GM18867 (cell line): ENCODE data around the gene MAPT.
"Not testable (repeated sequence)": the region's sequence is repeated elsewhere in the genome, so short reads cannot be mapped to it uniquely, and the experiment has no call there.

ENCODE experiments used
- ATAC-seq: cut with Tn5 transposase; IDR thresholded peaks from one replicate; pipeline ENCODE4 v1.9.1; 2021; ENCODE audit warnings: mild to moderate bottlenecking, moderate library complexity; ENCODE audit not compliant: unreplicated experiment

The MAPT gene

DNA sequence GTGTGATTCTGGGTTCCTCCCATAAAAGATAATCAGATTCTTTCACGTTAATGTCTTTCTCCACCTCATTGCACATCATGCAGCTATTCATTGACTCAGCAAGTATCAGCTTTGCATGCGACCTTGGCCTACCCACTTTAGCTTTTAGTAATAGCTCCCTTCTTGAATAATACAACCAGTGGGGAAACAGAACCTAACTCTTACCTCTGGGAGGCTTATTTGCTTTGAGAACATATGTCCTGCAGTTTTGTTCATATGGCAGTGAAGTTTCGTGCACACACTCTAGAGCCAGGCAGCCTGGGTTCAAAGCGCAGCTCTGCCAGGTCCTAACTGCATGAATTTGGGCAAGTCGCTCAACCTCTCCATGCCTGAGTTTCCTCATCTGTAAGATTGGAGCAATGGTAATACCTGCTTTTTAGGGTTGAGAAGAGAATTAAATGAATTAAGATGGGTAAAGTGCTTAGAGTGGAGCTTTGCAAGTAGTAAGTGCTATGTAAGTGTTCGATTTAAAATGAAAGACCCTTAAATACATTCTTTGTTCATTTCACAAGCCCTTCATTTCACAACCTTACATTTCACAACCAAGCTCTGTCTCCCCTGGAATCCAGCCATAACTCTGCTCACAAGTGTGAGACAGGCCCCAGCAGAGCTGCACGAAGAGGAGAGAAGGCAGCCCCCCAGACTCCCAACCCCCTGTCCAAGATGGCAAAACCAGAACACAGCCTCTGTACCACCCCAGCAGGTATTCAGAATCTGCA is 29.3 kb downstream of the MAPT start:
- no peak for ATAC-seq

DNA sequence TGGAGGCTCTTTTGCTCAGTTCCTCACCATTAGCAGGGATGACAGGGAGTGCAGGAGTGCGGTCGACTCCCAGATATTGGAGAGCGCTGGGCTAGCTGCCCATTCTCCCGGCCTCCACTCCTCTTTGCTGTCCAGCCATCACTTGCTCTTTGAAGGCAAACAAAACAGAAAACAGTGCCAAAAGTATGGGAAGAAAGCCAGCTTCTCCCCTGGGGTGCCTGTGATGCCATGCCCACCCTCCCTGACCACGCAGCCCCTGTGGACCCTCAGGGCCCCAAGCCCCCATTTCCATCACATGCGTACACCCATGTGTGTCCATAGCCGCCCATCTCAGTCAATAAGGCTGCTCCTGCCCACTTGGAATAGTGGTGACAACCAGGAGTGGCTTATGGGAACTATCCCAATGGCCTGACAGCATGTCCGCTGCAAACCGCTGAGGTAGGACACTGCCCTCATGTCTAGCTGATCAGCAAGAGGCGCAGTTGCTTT is 30.0 kb downstream of the MAPT start:
- no peak for ATAC-seq

DNA sequence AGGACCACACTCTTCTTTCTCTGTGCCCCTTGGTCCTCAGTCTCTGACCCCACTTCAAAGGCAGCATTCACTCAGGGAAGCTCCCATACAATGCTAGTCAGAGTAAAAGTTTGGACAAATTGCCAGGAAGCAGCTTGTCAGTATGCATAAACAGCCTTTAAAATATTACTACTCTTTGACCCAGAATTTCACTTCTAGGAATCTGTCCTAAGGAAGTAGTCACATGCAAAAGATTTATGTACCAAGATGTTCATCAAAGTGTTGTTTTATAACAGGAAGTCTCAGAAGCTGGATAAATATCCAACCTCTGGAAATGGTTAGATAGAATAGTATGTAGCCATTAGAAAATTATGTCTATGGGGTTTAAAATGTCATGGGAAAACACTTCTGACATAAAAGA is 31.0 kb downstream of the MAPT start:
- ATAC-seq = no peak

DNA sequence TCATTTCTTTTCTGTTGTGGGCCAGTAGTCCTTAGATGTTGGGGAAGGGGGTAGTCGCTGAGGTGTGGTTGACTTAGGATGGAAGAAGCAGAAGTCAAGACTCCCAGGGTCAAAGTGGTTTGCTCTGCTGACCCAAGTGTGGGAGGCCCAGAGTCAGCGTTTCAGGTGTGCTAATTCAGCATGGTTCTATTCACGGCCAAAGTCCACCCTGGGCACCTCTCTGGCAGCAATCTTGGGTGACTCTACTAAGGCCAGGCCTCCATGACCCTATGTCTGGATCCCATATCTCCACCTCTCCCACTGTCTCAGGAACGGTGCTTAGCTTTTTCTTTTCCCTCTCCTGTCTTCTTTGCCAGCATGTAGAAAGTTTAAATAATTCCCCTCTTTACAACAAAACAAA is 32.9 kb downstream of the MAPT start:
- ATAC-seq = no peak

DNA sequence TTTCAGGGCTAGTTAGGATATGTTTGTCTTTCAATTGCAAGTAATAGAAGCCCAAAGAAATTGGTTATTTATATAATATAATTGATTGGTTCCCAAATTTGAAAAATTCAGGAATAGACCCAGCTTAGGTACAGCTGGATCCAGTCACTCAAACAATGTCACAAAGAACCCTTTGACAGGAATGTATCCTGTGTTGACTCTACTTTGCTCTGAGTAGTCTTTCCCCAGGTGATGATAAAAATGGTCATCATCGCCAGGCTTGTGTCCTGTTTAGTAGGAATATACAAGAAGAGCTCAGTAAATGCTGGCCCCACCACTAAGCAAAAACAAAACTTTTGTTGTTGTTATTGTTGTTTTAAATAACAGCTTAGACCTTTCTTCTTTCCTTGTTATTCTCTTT is 35.0 kb downstream of the MAPT start:
- no peak for ATAC-seq

DNA sequence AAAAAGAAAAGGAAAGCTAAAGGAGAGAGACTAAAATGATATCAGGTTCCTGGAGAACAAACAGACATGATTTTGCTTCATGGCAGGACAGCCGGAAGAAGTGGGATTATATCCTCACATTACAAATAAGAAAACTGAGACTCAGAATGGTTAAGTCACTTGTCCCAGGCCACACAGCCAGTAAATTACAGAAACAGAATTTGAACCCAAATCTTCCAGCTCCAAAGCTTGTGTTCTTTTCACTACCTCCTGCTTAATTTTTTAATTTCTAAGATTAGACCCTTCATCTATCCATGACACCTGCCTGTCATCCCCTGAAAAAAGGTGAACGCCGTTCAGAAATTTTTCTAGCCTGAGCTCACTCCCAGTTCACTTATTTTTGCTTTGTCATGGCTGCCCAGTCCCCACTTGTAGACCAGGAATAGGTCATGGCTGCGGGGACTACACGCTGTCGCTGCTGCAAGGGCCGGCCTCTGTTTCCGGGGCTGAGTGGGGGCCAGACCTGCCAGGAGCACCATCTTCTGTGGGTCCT is 36.1 kb downstream of the MAPT start:
- ATAC-seq = no peak

DNA sequence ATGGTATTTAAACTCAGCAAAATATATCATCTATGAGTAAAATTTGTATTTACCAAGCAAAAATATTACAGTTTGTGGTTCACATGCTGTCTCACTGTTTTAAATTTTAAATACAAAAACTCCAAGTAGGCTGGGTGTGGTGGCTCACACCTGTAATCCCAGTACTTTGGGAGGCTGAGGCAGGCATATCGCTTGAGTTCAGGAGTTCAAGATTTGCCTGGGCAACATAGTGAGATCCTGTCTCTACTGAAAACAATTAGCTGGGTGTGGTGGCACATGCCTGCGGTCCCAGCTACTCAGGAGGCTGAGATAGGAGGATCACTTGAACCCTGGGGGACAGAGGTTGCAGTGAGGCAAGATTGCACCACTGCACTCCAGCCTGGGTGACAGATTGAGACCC is 37.3 kb downstream of the MAPT start:
- no peak for ATAC-seq

DNA sequence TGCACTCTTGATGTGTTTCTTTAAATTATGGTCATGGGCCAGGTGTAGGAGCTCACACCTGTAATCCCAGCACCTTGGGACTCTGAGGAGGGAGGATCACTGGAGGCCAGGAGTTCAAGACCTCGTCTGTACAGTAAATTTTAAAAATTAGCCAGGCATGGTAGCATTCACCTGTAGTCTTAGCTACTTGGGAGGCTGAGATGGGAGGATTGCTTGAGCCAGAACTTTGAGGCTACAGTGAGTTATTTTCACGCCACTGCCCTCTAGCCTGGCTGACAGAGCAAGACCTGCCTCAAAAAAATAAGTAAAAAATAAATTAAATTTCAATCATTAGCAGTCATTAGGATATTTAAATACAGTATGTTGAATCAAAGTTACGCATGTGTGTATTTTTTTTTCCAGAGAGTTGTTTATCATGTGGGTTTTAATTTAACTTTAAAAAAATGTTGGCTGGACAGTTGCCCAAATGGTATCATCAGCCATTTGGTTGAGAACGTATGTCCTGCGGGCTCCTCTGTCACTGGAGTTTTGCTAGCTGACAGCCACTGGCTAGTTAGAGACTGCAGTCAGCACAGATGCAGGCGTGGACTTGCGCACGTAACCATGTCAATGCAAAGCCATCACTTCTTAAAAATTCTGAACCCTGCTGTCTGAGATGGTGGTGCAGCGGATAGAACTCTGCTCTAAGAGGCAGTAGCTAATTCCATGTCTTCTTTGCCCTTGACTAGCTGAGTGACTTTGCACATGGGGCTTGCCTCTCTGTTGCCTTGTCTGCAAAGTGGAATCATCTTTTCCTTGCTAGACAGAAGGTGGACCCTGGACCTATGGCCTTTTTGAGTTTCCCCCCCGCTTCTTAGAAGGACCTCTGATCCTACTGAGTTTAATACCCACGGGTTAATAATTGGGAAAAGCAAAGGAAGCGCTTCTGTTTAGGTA is 40.0 kb downstream of the MAPT start:
- no peak for ATAC-seq

DNA sequence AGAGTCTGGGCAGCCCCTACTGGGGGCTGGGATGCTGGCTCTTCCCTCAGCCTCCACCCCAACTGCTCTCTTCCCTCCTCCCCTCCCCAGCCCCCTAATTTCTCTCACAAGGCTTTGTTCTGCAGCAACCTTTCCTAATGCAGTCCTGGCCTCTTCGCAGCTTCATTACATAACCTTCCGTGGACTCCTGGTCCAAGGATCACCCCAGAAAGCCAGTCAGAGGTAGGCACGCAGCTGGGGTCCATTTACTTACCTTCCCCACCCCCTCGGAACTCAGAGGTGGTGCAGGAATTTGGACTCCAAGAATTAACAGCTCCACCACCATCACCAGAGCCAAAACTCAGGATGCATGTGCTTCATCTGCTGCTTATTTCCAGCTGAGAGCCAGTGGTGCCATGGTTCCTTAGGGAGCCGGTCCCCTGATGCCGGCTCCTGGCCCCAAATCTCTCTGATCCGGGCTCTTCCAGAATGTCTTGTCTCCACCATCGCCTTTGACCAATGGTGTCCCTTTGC is 40.9 kb downstream of the MAPT start:
- no peak for ATAC-seq

DNA sequence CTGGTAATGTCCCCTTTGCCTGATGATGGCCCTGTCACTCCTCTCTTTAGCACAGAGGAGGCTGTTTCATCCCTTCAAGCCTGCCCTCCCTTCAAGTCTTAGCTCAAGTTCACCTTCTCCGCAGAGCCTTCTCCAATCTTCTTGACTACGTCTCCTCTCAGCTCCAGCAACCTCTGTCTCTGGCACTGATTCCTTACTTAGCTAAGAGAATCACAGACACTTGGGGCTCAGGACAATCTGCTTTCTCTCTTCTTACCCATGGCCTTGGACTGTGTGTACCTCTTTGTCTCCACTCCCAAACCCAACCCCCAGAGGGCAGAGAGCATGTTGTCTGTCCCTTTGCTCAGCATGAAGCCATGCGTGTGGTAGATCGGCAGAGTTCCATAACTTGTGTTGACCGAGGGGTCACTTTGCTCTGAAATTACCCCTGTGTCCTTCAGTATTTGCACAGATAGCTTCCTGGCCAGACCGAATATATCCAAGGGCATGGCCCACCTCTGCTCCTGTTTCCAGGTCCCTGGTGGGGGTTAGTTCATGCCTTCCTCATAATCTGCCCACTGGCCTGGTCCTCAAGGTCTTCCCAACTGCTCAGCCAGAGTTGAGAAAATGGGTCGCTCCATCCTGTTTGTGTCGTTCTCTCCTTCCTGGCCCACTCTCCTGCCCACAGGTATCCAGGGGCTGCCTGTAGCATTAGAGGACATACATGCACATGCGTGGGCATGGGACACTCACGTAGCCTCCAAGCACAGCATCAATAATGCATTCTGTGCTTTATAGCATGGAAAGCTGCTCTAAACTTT is 41.6 kb downstream of the MAPT start:
- no peak for ATAC-seq

DNA sequence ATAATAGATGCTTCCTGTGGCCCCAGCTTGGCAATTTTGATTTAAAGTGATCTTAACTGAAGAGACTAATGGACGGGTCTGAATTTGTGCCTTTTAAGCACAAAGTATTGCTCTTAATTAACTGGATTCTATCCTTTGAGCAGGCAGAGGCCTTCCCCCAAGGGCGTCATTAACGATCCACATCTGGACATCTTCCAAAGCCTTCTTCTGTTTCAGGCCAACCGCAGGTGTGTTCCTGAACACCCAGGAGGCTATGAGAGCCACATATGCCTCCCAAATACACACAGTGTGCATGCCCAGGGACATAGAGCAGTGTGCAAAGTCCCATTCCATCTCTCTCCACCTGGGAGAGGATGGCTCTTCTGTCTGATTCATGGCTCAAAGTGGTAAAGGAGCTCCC is 42.3 kb downstream of the MAPT start:
- ATAC-seq = no peak

DNA sequence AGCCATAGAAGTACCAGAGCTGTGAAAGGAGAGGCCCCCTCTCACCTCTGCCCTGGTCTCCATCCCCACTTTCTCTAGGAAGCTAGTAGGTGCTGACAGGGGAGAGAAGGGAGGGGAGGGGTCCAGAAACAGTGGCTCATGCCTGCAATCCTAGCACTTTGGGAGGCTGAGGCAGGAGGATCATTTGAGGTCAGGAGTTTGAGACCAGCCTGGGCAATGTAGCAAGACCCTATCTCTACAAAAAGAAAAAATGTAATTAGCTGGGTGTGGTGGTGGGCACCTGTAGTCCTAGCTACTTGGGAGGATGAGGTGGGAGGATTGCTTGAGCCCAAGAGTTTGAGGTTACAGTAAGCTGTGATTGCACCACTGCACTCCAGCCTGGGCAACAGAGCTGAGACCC is 42.8 kb downstream of the MAPT start:
- ATAC-seq = not testable (repeated sequence)

DNA sequence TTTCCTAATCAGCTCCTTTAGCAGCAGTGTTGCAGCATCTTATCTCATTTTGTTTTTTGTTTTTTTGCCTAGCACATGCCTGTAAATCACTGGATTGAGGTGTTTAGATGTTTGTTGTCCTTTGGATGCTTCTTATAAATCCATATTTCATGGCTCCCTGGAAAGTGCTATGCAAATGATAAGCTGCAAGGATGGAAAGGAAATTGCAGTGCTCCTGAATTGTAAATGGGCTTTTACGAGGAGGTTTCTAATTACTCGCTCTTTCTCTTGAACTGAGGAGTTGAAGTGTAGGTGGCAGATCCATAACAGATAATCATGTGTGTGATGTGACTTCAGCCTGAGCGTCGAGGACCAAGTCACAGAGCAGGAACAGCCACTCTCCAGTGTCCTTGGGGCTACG is 45.0 kb downstream of the MAPT start:
- no peak for ATAC-seq

DNA sequence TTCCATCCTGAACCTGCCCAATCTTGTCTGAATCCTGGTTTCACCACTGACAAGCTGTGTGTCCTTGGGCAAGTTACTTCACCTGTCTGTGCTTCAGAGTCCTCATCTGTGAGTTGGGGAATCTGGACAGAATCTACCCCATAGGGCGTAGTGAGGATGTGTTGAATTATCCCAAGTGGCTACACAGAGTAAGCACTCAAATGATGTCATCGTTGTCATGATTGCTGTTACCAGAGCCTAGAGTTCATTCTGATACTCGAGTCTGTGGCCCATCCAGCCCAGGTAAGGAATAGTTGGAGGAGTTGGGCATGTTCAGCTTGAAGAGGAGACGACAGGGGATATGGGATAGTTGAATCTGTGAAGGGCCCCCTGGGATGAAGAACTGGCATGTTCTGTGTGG is 45.9 kb downstream of the MAPT start:
- ATAC-seq = no peak

DNA sequence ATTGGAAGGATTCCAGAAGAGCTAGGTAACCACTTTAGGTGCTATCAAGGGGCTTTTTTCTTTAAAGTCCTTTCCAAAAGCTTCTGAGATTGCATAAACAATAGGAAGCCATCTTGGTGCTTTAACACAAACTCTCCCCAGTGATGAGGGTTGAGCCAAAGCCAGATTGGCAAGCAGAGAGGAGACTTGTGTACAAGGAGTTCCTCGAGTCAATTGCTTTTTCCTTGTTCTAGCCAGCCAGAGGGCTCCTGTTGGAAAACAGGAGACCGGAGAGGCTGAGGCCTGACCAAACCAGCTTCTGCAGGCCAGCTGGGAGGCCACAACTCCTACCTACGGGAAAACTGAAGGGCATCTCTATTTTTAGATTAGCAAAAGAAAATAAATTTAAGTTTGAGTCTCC is 46.5 kb downstream of the MAPT start:
- no peak for ATAC-seq

DNA sequence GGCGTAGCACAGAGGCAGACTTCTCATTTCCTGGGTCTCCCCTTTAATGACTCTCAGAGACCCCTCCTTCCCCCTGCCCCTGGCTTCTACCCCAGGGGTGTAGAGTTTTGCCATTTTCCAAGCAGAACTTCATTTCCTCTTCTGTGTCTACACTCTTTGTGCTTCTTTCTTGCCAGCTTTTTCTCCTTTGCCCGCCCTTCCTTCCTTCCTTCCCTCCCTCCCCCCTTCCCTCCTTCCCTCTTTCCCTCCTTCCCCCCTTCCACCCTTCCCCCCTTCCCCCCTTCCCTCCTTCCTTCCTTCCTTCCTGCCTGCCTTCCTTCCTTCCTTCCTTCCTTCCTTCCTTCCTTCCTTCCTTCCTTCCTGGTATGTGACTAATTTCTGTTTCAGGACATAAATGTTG is 47.0 kb downstream of the MAPT start:
- no peak for ATAC-seq

DNA sequence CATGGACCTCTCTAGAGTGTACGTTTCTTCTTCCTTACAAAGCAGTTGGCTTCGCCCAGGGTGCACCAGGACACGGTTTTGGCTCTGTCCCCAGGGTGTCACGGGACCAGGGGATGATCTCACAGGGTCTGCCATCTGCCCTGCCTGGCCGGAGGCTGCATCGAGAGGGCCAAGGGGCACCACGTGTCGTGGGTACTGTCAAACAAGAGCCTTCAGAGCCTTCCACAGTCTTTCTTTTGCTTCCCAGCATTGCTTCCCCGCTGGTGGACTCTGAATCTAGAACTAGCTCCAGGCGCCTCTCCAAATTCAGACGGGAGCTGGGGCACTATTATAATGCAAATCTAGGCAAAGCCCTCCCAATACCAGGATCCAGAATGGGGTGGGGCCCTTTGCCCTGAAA is 47.9 kb downstream of the MAPT start:
- no peak for ATAC-seq

DNA sequence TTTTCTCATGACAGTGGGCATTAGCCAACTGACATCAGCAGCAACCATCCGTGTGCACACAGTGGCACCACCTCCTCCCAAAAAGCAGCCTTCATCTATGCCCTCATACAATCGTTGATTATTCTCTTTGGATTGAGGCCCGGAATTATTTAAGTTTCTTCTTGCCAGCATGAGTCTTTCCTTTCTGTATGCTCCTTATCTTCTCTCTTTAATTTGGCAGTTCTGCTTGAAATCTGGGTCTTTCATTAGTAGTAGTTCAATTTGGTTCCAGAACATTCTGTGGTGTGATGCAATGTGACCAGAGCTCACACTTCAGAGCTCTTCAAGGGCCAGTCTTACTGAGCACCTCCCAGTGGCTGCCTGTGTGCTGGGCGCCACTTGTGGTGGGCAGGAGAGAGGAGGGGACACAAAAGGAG is 52.5 kb downstream of the MAPT start:
- ATAC-seq = no peak

DNA sequence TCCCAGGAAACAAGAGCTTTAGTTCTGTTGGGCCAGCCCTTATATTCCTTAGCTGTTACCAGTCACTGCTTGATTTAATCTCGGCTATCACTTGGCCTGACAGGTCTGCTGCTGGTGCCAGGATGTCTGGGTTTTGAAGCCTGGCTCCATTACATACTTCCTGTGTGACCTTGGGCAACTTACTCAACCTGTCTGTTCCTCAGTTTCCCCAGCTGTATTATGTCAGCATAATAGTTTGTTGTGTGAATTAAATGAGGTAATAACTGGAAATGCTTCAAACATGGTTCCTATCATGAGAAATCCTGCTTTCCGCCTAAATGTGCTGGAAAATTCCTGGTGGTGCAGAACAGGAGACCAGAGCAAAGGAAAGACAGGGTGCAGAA is 54.1 kb downstream of the MAPT start:
- ATAC-seq = no peak

DNA sequence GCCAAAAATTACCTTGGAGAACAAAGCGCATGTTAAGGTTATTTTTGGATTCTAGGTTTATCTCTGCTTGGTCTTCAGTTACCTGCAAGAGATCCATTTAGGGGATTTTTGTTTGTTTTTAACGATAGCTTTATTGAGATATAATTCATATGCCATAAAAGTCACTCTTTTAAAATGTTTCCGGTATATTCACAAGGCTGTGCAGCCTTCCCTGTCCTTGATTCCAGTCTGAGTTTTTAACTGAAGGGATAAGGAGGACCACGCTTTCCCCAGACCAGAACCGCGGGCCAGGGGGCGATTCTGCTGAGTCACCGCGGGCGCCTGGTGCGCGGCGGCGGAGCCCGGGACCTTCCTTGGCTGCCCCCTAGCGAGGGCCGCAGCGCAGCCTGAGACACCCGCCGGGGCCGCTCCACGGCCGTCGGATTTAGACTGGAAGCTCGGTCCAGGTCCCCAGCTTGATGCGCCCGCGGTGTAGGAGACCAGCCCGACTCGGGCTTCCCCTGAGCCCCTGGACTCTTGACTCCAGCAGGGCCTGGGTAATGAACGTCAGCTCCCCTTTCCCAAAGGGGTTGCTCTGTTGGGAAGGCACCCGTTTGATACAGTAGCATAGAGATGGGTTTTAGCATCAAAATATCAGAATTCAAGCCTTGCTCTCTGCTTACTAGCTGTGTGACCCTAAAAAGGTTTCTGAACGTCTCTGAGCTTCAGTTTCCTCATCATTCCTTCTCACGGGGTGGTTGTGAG is 54.7 kb downstream of the MAPT start:
- no peak for ATAC-seq
